ENCODE measurements around the gene TNNC1. TPM values are rescaled to one million over a fixed set of nuclear protein-coding genes. Genes with fewer than 3 reads are reported as not detected.

The TNNC1 gene
- total and polyA plus RNA-seq, 2 of the 13 experiments (the other 11 are each of a cell fraction or from before 2014, with no cell fraction given), result 11.8 to 36.4 TPM

DNA sequence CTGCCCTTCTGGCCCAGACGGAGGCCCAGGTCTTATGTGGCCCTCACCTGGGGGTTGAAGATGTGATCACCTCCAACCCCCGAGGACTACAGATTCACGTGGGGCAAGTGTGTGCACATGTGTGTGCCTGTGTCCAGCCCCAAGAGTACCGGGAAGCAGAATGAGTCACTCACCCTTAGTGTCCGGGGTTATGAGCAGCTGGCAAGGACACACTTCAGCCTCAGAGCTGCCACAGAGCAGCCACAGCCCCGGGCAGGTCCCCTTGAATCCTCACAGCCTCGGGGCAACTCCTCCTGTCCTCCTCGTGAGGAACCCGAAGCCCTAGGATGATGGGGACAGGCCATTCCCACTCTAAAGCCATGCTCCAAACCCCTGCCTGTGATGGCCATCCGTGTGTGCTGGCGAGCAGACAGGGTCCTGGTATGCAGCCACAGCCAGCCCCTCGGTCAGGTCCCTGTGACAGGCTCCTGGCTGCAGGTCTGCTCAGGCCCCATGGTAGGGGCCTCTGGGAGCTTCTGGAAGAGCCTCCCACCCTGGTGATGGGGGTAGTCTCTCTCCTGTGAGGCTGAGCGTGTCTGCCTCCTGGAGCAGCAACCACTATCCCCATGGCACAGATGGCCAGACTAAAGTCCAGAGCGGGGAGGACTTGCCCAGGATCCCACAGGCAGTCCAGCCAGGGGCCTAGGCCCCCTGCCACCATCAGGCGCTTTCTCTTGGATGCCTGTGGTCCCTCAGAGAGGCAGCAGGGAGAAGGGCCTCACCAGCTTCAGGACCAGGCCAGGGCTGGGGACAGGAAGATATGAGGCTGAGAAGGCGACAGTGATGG, 42.1 kb upstream of the TNNC1 start (continued):
- TF ChIP-seq, protein P1, sequence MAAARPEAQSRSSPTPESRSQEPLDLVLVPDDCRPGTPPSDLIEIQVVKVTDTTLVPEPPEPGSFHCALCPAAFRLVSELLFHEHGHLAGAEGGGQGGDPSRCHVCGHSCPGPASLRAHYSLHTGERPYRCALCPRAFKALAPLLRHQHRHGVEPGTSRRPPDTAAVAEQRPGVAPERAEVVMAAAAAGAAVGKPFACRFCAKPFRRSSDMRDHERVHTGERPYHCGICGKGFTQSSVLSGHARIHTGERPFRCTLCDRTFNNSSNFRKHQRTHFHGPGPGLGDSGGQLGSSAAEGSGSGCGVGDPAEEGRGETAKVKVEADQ (CRISPR knock-in tag; IDR thresholded peaks at IDR 0.05; ENCODE audit: borderline replicate concordance), result no peak
- TF ChIP-seq, protein P2, sequence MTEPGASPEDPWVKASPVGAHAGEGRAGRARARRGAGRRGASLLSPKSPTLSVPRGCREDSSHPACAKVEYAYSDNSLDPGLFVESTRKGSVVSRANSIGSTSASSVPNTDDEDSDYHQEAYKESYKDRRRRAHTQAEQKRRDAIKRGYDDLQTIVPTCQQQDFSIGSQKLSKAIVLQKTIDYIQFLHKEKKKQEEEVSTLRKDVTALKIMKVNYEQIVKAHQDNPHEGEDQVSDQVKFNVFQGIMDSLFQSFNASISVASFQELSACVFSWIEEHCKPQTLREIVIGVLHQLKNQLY (CRISPR knock-in tag; IDR thresholded peaks at IDR 0.05), result no peak
- TF ChIP-seq, protein P3, sequence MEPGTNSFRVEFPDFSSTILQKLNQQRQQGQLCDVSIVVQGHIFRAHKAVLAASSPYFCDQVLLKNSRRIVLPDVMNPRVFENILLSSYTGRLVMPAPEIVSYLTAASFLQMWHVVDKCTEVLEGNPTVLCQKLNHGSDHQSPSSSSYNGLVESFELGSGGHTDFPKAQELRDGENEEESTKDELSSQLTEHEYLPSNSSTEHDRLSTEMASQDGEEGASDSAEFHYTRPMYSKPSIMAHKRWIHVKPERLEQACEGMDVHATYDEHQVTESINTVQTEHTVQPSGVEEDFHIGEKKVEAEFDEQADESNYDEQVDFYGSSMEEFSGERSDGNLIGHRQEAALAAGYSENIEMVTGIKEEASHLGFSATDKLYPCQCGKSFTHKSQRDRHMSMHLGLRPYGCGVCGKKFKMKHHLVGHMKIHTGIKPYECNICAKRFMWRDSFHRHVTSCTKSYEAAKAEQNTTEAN (CRISPR knock-in tag; conservative IDR thresholded peaks at IDR 0.05), result no peak
- TF ChIP-seq ZNF317 (CRISPR knock-in tag; IDR thresholded peaks at IDR 0.05) (no peak), ZNF772 (CRISPR knock-in tag; IDR thresholded peaks at IDR 0.05) (no peak), NCOR1 (IDR thresholded peaks at IDR 0.05; ENCODE audit: borderline replicate concordance, low read length) (no peak), SUZ12 (IDR thresholded peaks at IDR 0.05; ENCODE audit: low read depth, low read length) (no peak), ZZZ3 (CRISPR knock-in tag; IDR thresholded peaks at IDR 0.05; ENCODE audit: borderline replicate concordance) (no peak), ZNF136 (CRISPR knock-in tag; IDR thresholded peaks at IDR 0.05; ENCODE audit: low read depth) (no peak), SPEN (CRISPR knock-in tag; IDR thresholded peaks at IDR 0.05; ENCODE audit: low read depth) (no peak), ZEB1 (IDR thresholded peaks at IDR 0.05; ENCODE audit: insufficient replicate concordance, low read depth) (no peak), ZFP36L1 (CRISPR knock-in tag; IDR thresholded peaks at IDR 0.05) (no peak), ZNF563 (CRISPR knock-in tag; IDR thresholded peaks at IDR 0.05) (no peak)
- TF ChIP-seq, protein P4, sequence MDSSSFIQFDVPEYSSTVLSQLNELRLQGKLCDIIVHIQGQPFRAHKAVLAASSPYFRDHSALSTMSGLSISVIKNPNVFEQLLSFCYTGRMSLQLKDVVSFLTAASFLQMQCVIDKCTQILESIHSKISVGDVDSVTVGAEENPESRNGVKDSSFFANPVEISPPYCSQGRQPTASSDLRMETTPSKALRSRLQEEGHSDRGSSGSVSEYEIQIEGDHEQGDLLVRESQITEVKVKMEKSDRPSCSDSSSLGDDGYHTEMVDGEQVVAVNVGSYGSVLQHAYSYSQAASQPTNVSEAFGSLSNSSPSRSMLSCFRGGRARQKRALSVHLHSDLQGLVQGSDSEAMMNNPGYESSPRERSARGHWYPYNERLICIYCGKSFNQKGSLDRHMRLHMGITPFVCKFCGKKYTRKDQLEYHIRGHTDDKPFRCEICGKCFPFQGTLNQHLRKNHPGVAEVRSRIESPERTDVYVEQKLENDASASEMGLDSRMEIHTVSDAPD (CRISPR knock-in tag; IDR thresholded peaks at IDR 0.05), result no peak
- TF ChIP-seq, protein P5, sequence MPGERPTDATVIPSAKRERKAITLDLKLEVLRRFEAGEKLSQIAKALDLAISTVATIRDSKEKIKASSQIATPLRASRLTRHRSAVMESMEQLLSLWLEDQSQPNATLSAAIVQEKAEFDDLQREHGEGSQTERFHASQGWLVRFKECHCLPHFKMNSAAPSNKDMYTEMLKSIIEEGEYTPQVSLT (CRISPR knock-in tag; IDR thresholded peaks at IDR 0.05; ENCODE audit: borderline replicate concordance, low read depth), result no peak
- TF ChIP-seq, protein P6, sequence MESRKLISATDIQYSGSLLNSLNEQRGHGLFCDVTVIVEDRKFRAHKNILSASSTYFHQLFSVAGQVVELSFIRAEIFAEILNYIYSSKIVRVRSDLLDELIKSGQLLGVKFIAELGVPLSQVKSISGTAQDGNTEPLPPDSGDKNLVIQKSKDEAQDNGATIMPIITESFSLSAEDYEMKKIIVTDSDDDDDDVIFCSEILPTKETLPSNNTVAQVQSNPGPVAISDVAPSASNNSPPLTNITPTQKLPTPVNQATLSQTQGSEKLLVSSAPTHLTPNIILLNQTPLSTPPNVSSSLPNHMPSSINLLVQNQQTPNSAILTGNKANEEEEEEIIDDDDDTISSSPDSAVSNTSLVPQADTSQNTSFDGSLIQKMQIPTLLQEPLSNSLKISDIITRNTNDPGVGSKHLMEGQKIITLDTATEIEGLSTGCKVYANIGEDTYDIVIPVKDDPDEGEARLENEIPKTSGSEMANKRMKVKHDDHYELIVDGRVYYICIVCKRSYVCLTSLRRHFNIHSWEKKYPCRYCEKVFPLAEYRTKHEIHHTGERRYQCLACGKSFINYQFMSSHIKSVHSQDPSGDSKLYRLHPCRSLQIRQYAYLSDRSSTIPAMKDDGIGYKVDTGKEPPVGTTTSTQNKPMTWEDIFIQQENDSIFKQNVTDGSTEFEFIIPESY (CRISPR knock-in tag; IDR thresholded peaks at IDR 0.05), result no peak
- TF ChIP-seq, protein P7, sequence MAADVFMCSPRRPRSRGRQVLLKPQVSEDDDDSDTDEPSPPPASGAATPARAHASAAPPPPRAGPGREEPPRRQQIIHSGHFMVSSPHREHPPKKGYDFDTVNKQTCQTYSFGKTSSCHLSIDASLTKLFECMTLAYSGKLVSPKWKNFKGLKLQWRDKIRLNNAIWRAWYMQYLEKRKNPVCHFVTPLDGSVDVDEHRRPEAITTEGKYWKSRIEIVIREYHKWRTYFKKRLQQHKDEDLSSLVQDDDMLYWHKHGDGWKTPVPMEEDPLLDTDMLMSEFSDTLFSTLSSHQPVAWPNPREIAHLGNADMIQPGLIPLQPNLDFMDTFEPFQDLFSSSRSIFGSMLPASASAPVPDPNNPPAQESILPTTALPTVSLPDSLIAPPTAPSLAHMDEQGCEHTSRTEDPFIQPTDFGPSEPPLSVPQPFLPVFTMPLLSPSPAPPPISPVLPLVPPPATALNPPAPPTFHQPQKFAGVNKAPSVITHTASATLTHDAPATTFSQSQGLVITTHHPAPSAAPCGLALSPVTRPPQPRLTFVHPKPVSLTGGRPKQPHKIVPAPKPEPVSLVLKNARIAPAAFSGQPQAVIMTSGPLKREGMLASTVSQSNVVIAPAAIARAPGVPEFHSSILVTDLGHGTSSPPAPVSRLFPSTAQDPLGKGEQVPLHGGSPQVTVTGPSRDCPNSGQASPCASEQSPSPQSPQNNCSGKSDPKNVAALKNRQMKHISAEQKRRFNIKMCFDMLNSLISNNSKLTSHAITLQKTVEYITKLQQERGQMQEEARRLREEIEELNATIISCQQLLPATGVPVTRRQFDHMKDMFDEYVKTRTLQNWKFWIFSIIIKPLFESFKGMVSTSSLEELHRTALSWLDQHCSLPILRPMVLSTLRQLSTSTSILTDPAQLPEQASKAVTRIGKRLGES (CRISPR knock-in tag; IDR thresholded peaks at IDR 0.05; ENCODE audit: borderline replicate concordance), result no peak

All from HepG2 (cell line).